GM18526 (cell line): ENCODE results near the gene PEX5.

ENCODE experiments used
- POLR2A ChIP-seq: IDR thresholded peaks from 3 replicates; pipeline ENCODE4 v1.6.1; 2011; ENCODE audit not compliant: insufficient read length; ENCODE audit errors: extremely low read depth

PEX5 gene

DNA sequence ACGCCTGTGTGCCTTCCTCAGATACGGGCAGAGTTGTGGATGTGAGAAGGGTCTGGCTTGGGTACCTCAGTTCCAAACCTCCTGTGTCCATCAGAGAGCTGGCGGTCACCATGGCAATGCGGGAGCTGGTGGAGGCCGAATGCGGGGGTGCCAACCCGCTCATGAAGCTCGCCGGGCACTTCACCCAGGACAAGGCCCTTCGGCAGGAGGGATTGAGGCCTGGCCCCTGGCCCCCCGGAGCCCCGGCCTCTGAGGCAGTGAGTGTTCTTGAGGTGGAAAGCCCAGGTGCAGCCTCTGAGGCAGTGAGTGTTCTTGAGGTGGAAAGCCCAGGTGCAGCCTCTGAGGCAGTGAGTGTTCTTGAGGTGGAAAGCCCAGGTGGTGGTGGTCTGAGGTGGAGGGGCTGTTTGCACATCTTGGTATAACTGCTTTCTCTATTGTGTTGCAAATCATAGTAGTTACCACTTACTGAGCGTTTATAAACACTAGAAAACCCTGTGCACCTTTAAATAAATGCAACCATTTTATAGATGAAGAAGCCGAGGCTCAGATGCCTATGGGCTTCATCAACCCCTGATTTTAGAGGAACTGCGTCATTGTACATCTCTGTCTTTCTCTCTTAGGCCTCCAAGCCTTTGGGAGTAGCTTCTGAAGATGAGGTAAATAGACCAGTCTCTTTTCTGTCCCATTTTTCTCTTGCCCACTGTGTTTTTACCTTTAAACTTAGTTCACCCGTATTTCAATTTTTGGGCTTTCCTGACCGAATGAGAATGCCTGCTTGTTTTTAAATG lies 976 bp downstream of the PEX5 start:
- TF ChIP-seq POLR2A, result no peak

- TF ChIP-seq POLR2A, result no peak
Measured at GRCh38 chr12:7193674-7194073, 4.2 kb downstream of the PEX5 start.

- no peak for TF ChIP-seq POLR2A
Measured at GRCh38 chr12:7197841-7198240, 8.4 kb downstream of the PEX5 start.

DNA sequence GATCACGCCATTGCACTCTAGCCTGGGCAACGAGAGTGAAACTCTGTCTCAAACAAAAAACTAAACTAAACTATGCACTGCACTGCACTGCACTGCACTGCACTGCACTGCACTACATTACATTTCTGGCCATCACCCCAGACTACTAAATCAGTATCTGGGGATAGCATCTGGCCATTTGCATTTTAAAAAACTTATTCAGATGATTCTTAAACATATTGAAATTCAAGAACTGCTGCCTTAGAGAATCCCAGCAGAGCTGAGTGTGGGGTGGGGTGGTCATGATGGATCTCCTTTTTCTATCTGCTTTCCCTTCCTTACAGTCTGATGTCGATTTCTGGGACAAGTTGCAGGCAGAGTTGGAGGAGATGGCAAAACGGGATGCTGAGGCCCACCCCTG lies 13.6 kb downstream of the PEX5 start:
- TF ChIP-seq POLR2A, result no peak

- no peak for TF ChIP-seq POLR2A
Measured at GRCh38 chr12:7205091-7205490, 15.6 kb downstream of the PEX5 start.

DNA sequence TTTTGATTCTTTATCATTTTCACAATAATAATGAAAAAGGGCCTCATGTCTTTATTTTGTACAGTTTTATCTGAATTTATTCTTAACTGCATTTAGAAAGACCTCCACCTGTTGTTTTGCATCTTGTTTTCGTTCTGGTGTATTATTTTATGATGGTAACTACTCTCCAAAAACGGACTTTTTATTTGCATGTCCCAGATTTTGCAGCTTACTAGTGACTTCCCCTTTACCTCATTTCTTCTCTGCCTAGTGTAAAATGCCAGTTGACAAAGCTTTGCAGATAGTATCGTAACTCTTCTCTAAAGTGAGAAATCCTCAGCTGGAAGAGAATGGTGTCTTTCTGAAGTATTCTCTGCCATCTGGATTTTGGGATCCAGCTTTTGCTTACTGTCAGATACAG lies 17.2 kb downstream of the PEX5 start:
- no peak for TF ChIP-seq POLR2A

- TF ChIP-seq POLR2A, result no peak
Measured at GRCh38 chr12:7207866-7208625, 18.6 kb downstream of the PEX5 start.

DNA sequence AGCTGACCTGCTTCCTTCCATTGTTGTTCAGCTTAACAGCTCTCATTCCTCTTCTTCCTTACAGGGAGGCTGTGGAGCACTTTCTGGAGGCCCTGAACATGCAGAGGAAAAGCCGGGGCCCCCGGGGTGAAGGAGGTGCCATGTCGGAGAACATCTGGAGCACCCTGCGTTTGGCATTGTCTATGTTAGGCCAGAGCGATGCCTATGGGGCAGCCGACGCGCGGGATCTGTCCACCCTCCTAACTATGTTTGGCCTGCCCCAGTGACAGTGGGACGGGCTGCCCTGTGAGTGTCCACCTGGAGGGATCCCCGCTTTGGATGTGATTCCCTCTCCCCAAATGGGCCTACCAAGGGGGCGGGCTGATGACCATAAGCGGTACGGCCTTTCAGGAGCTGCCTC lies 20.5 kb downstream of the PEX5 start:
- TF ChIP-seq POLR2A, result no peak

GRCh38 chr12:7210642-7211151 lies 21.2 kb downstream of the PEX5 start:
- no peak for TF ChIP-seq POLR2A

DNA sequence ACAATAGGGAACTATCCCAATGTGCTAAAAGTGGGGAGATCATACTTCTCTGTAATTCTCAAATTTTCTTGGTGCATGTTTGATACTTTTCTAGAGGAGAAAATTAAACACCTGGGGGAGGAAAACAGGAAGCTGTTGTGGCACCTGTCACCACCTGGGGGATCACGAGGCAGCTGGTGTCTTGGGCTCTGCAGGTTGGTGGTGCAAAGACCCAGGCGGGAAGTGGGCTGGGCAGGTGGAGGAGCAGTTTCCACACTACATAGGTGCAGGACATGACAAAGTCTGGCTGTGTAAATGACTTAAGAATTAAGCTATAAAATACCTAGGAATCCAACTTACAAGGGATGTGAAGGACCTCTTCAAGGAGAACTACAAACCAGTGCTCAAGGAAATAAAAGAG lies 23.2 kb downstream of the PEX5 start:
- TF ChIP-seq POLR2A, result no peak

DNA sequence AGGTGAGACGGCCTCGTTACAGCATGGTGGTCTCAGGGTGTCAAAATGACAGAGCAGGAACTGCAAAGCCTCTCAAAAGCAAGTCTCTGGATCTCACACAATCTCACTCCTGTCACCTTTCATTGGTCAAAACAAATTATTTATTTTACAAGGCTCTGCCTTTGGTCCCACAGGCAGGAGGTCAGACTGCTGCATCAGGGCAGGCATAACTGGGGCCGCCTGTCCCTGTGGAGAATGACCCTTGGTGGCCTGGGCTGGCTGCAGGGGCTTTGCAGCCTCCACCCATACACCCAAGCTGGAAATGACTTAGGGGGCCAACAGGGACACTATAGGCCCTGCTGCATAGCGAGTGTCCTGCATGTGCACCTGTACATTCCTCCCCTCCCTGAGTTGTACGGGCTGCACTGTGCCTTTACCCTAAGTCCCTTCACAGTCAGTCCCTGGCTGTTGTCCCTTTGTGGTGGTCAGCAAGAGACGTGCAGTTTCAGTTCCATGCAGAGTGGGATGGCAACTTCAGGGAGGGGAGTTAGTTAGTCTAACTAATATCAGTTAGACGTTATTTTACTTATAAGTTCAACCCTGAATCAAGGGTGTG lies 28.1 kb downstream of the PEX5 start:
- TF ChIP-seq POLR2A, result no peak

DNA sequence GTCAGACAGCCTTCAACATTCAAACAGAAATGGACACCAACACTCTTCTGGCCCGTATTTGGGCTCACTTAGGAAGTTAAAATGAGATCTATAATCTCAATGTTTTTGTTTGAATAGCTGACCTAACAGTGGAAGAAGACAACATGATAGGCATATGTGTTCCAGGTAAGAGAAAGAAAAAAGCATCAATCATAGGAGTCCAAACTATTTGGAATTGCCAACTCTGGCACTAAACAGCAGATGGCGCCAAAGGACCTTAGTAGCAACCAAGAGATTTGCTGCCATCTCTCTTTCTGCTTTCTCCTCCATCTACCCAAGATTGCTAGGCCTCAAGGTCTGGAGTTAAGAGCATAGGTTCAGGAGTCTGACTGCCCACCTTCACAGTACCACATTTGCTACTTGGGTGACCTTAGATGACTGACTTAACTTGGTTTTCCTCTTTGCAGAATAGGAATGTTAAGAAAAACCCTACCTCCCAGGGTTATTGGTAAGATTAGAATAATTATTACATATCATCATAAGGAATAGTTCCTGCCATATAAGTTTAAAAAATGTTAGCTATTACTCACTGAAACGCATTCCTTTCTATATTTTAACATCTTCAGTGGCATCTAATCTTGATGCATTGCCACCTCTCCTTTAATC lies 30.2 kb downstream of the PEX5 start:
- TF ChIP-seq POLR2A, result no peak

GRCh38 chr12:7221486-7221885 lies 32.0 kb downstream of the PEX5 start:
- TF ChIP-seq POLR2A, result no peak

DNA sequence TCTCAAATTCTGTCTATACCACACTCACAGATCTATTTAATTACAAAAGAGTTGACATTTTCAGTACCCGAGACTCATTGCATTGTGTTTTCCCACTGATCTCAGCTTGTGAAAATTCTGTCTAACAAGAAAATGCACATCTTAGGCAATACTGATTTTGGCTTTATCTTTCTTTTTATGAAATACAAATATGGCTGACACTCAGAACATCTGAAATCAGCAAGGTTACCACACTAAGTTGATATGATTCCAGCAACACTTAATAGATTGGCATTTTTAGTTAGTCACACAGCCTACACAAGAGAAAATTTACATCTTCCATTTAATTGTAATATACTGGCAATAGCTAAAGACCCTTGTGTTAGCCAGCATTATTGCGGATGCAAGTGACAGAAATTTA lies 40.3 kb downstream of the PEX5 start:
- no peak for TF ChIP-seq POLR2A

DNA sequence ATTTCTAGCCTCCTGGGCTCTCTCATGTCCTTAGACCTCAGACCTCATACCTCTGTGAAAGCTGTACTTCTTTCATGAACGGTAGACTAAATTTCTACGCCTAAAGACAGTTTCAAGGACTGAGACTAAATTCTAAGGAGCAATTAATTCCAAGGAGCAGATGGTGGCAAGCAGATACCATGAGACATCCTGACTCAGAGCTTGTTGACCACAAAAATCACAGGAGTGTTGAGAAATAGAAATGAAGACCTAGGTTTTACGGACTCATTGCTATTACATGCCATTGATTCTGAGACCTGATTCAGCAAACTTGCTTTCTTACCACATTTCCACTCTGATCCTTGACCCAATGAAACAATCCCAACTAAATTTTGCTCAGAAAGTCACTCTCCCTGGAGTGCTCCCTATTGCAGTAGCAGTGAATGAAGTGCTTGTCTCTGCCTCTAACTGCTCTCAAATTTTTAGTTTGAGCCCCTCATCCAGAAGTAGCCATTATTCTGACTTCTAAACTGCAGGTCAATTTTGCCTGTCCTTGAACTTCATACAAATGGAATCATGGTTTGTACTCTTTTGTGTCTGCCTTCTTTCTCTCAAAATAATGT lies 52.0 kb downstream of the PEX5 start:
- TF ChIP-seq POLR2A, result no peak
